HG02610 (cell line): ENCODE data around the gene ARMC3.
"Not testable (repeated sequence)": the region's sequence is repeated elsewhere in the genome, so short reads cannot be mapped to it uniquely, and the experiment has no call there.

ENCODE experiments used
- ATAC-seq: cut with Tn5 transposase; IDR thresholded peaks from one replicate; pipeline ENCODE4 v1.9.1; 2021; ENCODE audit warnings: mild to moderate bottlenecking, moderate library complexity; ENCODE audit not compliant: unreplicated experiment

ARMC3 gene, protein sequence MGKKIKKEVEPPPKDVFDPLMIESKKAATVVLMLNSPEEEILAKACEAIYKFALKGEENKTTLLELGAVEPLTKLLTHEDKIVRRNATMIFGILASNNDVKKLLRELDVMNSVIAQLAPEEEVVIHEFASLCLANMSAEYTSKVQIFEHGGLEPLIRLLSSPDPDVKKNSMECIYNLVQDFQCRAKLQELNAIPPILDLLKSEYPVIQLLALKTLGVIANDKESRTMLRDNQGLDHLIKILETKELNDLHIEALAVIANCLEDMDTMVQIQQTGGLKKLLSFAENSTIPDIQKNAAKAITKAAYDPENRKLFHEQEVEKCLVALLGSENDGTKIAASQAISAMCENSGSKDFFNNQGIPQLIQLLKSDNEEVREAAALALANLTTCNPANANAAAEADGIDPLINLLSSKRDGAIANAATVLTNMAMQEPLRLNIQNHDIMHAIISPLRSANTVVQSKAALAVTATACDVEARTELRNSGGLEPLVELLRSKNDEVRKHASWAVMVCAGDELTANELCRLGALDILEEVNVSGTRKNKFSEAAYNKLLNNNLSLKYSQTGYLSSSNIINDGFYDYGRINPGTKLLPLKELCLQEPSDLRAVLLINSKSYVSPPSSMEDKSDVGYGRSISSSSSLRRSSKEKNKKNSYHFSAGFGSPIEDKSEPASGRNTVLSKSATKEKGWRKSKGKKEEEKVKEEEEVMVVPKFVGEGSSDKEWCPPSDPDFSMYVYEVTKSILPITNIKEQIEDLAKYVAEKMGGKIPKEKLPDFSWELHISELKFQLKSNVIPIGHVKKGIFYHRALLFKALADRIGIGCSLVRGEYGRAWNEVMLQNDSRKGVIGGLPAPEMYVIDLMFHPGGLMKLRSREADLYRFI

DNA sequence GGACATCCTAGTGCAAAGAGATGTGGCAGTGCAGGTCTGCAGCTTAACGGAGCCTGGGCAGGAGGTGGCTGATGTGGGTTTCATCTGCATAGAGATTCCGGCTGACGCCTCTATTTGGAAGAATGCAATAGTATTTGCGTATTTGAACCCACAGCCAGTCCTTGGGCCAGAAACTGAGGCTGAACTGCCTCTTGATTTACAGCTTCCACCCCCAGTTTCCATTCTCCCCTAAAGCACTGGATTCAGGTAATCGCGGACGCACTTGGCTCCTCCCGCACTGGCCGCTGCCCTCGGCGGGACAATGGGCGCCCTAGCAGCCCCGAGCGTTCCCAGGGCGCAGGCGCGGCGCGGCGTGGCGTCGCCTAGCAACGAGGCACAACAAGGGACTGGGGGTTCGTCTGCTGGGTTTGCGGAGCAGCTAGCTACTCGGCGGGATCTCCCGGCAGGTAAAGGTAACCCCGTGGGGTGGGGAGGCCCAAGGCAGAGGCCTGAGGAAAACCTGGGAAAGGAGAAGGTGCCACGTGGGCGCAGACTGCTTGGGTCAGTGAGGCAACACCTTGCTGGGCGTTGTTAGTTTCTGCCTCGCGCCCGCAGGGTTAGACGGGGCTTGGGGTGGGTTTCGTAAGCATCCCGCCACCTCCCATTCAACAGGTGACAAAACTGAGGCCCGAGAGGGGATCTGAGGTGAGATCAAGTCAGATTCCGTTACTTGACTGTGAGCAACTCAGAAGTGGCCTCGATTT lies at the start of gene ARMC3:
ARMC3 (plus strand) TSS at position 393 of the 743 bp plus-strand sequence. CDS start 3,944 bp downstream, outside the sequence.
- ATAC-seq: peak; percentile 61

DNA sequence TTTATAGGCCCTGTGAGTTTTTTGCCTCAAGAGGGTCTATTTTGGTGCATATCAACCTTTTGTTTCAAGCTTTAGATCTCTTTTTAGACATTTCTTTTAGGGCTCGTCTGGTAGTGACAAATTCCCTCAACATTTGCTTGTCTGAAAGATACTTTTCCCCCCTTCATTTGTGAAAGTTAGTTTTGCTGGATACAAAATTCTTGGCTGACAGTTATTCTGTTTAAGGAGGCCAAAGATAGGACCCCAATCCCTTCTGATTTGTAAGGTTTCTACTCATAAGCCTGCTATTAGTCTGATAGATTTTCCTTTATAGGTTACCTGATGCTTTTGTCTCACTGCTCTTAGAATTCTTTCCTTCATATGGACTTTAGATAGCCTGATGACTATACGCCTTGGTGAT lies 36.1 kb upstream of the ARMC3 start:
- no peak for ATAC-seq

DNA sequence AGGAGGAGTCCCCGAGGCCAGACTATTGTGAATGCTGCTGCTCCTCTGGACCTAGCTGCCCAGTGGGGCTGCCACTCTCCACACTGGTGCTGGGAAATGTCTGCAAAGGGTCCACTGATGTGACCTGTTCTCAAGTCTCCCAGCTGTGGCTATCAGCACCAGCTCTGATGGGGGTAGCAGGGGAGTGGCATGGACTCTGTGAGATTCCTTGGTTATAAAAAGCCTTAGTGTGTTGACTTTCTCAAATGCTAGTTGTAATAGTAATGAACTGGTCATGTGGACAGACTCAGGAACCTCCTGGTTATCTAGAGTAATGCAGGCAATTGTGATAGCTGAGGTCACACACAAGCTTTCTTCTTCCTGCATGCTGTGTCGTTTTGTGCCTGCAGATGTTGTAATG lies 34.1 kb upstream of the ARMC3 start:
- no peak for ATAC-seq

DNA sequence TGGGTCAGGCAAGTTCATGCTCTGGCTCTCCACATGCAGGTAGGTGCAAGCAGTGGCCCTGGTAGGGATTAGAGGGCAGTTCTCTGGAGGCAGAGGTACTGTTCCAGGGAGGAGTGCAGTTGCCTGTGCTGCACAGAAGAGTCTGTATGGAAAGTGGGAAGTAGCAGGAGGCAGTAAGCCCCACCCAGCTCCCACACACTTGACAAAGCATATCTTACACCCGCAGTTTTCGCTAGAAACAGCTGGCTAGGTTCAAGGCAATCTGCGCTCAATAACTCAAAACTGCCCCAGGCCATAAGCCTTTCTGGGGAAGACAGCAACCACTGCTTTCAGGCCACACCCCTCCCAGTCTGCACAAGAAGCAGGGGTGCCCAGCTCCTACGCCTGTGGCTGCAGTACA lies 33.1 kb upstream of the ARMC3 start:
- no peak for ATAC-seq

DNA sequence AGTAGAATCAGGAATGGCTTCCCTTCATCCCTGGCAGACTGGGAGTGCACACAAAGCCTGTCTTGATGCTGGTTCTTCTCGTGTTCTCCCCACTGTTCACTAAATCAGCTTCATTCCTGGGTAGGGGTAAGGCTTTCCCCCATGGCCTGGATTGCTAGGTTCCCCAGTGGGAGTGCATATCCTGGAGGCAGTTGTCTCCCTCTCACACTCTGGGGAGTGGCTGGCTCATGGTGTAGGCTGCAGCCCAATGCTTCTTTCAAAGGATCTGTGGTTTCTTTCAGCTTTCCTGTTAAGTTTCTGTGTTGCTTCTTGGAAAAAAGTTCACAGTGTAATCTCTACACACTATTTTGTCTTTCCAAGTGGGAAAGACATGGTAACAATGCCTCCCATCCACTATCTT lies 32.6 kb upstream of the ARMC3 start:
- no peak for ATAC-seq

DNA sequence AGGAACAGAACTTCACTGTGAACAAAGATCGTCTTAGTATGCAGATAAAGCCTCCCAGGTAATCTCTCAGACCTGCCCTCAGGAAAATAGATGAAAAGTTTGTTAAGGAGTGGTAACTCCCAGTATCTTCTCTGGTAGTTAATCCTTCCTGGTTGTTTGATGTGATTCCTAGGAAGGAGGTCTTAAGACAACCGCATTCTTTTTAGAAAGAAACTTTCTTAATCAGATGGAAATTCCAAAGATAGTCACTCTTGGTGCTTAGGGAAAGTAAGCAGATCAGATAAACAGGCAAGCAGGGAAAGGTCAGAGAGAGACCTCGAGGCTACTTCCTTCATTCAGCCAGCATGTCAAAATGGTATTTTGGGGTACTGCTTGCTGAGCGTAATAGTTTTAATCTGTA lies 30.5 kb upstream of the ARMC3 start:
- no peak for ATAC-seq

DNA sequence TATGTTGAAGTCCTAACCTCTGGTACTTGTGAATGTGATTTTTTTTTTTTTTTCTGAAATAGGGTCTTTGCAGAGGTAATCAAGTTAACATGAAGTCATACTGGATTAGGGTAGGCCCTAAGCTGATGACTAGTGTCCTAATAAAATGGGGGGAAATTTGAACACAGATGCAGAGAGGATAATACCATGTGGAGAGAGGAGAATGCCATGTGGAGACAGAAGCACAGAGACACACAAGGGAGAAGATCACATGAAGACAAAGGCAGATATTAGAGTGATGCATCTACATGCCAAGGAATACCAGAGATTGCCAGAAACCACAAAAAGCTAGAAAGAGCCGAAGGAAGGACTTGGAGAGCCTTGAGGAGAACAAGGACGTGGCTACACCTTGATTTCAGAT lies 28.5 kb upstream of the ARMC3 start:
- ATAC-seq: no peak

DNA sequence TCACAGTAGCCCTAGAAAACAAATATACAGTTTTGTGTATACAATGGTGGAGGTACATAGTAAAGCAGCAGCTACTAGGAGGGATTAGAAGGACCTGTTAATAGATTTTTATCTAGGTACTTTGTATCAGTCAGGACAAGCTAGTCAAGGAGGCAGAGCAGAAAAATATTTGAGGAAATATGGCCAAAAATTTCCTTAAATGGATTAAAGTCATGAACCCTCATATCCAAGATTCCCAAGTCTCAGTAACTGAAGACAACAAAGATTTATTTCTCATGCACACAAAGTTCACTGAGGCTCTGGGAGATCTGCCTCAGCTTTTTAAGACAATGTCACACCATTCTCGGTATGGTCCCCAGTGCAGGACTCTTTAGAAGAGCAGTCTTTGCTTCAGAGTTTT lies 28.1 kb upstream of the ARMC3 start:
- ATAC-seq: no peak

DNA sequence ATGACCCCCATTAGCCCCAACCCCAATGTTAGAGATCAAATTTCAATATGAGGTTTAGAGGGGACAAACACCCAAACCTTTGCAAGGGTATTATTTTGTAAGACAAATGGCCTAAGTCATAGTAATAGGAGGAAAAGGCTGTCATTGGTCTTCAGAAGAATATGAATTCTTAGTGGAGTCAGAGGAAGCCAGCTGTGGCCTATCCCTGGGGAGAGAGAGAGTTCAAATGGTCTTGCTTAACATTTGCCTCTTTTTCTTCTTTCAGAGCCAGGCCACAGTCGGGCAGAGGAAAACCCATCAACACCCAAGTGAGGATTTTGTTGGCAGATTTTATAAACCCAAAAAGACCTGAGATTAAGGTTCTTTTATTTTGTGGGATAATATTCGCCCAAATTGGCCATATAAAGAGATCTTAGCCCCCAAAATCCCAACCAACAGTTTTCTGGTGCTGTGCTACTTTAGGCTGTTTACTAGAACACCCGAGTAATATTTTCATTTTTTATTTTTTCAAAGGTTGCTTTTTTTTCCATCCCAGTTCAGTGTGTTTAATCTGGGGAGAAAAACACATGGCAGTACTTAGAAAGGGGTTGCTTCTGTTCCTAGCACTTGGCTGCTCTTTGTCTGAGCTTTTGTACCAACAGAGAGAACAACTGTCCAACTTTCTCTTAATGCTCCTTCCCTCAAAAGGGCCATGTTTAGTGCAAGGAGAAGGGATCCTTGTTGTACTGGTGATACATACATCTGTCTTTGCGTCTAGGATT lies 26.8 kb upstream of the ARMC3 start:
- no peak for ATAC-seq

DNA sequence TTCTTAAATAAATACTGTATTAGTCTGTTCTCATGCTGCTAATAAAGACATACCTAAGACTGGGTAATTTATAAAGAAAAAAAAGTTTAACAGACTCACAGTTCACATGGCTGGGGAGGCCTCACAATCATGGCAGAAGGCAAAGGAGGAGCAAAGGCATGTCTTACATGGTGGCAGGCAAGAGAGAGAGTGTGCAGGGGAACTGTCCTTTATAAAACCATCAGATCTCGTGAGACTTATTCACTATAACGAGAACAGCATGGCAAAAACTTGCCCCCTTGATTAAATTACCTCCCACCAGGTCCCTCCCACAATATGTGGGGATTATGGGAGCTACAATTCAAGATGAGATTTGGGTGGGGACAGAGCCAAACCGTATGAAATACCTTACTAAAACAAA lies 25.7 kb upstream of the ARMC3 start:
- not testable (repeated sequence) for ATAC-seq

DNA sequence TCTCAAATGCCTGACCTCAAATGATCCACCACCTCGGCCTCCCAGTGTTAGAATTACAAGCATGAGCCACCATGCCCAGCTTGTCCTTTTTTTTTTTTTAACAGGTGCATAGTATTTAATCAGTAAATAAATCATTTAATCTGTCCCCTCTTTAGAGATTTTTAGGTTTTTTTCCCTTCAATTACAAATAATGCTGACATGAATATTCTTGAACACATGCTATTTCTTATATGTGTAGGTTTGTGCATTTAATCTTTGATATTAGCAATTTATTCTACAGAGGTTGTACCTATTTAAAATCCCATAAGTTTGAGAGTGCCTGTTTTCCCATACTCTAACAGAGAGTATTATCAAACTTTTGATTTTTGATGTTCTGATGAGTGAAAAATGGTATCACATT lies 24.2 kb upstream of the ARMC3 start:
- no peak for ATAC-seq

DNA sequence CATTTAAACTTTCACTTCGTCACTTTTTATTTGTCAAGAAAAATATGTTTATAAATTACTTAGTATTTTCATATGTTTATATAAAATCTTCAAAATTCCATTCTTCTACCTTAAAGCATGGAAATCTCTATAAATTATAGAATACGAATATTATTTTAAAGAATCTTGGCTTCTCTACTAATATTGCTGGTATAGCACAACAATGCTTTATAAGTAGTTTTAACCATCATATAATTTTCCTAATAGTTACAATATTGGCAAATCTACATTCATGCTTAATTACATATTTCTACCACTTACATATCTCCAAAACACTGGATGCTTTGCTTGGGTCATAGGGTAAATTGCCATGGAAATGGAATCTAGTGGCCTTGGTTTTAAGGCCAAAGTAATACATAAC lies 21.1 kb upstream of the ARMC3 start:
- ATAC-seq: no peak

DNA sequence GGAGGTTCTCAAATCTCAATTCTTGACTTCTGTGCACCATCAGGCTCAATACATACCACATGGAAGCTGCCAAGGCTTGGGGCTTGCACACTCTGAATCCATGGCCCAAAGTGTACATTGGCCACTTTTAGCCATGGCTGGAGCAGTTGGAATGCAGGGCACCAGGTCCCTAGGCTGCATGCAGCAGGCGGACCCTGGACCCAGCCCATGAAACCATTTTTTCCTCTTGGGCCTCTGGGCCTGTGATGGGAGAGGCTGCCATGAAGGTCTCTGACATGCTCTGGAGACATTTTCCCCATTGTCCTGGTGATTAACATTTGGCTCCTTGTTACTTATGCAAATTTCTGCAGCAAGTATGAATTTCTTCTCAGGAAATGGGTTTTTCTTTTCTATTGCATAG lies 19.0 kb upstream of the ARMC3 start:
- ATAC-seq: no peak

DNA sequence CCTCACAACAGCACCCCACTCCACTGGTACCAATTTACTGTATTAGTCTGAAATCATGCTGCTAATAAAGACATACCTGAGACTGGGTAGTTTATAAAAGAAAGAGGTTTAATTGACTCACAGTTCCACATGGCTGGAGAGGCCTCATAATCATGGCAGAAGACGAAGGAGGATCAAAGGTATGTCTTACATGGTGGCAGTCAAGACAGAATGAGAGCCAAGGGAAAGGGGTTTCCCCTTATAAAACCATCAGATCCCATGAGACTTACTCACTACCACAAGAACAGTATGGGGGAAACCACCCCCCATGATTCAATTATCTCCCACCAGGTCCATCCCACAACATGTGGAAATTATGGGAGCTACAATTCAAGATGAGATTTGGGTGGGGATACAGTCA lies 18.2 kb upstream of the ARMC3 start:
- not testable (repeated sequence) for ATAC-seq

DNA sequence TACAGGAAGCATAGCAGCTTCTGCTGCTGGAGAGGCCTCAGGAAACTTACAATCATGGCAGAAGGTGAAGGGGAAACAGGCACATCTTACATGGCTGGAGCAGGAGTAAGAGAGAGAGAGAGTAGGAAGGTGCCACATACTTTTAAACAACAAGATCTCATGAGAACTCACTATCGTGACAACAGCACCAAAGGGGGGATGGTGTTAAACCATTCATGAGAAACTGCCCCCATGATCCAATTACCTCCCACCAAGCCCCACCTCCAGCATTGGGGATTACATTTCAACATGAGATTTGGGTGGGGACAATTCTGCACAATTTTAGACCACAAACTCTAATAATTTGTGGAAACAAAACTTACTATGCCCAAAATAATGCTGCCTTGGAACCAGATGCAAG lies 16.8 kb upstream of the ARMC3 start:
- no peak for ATAC-seq

DNA sequence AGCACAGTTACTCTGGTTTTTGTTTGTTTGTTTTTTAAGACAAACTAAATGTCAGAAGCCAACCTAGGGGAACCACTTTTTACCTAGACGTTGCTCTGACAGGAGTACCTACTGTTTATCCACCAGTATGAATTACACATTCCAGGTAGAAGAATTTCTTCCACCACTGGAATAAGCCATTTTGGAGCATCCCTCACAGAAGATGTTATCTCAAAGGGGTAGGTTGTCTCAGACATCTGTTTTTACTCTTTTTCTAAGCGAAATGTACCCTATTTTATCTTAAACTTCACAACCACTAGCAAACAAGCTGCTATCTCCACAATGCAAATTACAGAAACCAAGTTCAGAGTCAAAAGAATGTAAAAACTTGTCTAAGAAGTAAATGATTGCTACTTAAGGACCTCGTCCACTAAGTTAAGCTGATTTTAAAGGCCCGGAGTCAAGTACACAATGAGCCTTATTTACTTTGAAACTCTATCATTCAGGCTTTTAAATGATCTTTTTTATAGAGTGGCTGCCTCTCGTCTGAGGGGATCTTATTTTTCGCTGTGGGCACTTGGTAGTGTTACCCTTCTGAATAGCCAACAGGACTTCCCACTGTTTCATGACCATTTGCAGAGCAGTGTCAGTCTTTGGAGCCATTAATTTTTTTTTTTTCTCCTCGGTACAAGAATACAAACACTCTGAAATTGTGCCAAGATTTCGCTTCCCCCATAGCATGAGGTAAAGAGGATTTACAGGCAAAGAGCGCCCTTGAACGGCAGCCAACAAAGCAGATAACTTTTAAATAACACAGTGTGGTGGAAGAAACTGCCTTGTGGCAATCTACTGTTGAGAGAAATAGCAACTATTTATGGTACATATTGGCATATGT lies 15.7 kb upstream of the ARMC3 start:
- ATAC-seq: no peak

DNA sequence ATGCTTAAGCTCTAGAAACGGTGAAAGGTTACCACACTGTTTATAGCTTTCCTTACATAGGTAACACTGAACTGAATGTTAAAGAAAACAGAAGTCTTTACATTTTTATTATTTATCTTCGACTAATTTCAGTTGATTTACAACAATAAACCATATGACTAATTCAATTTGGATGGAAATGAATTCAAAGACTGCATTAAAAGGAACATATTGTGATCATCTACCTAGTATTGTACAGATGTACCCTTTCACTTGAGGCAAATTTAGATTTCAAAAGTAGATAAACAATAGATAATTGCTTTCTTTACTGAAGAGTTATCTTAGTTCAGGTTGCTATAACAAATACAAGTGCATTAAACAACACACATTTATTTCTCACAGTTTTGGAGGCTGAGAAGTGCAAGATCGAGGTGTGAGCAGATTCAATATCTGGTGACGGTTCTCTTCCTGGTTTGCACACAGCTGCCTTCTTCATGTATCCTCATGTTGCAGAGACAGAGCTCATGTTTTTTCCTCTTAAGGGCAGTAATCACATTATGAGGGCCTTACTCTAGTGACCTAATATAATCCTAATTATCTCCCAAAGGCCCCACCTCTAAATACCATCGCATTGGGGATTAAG lies 15.0 kb upstream of the ARMC3 start:
- ATAC-seq: no peak

DNA sequence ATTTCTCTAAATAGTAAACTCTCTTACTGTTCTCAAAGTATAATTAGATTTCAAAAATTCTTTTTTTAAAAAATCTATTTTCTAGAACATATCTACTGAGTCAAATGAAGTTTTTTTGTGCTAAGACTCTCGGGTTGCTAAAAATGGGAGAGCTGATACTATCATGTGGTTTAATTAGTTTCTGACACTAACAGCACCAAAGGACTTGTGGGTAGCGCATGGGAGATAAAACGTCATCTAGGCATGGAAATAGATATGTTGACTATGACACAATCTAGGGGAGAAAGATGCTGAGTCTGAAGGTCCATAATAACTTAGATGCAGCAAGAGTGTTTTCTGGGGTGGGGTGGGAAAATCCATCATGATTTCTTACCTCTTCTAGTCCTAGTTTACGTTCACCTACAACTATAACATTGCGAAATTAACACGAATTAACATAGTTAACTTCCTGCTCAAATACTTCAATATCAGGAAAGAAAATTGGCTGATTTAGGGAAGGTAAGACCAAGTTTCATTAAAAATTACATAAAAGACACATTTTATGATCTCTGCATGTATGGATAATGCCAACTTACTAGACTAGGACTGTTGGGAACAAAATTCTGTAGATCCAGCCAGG lies 14.3 kb upstream of the ARMC3 start:
- no peak for ATAC-seq

DNA sequence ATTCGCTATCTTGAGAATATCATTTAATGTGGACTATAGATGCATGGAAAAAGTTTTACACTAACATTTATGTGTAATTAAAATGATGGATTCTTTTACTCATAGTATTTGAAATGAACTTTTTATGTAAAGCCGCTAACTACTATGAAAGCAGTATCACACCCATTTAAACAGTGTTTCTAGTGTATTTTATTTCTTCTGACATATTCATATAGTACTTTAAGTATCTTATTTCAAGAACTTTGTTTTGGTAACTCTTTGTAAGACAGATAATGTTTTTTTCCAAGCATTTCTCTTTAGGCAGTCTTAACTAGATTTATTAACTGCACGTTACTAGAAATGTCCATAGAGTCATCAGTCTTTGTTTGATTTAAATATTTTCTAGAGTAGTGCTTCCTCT lies 12.5 kb upstream of the ARMC3 start:
- ATAC-seq: no peak
